Measurements from ENCODE around the gene RGPD8.
"Not testable (repeated sequence)": the region's sequence is repeated elsewhere in the genome, so short reads cannot be mapped to it uniquely, and the experiment has no call there.

The RGPD8 gene

GRCh38 chr2:112433480-112433879 lies at the start of gene RGPD8:
Gene RGPD8 (minus strand): TSS chr2:112433645. CDS start chr2:112433453, 192 bp downstream.
- peak; percentile 86 for DNase-seq (ENCODE audit: low spot score)

- no peak for DNase-seq (ENCODE audit: low spot score)
These were observed 49.6 kb upstream of the RGPD8 start for GRCh38 chr2:112483042-112483473.

- peak; percentile 64 for DNase-seq (ENCODE audit: low spot score)
These were observed 49.0 kb upstream of the RGPD8 start for GRCh38 chr2:112482309-112483041.

- DNase-seq (ENCODE audit: low spot score) = peak; percentile 80
These were observed 48.2 kb upstream of the RGPD8 start, which contains the start of gene TTL for GRCh38 chr2:112481528-112482233. Gene TTL (plus strand): TSS chr2:112482156. CDS start chr2:112482345, 189 bp downstream.

GRCh38 chr2:112481050-112481527 lies 47.6 kb upstream of the RGPD8 start:
- DNase-seq (ENCODE audit: low spot score) = peak; percentile 85

GRCh38 chr2:112480530-112481049 lies 47.1 kb upstream of the RGPD8 start:
- DNase-seq (ENCODE audit: low spot score) = no peak

GRCh38 chr2:112476434-112476833 lies 43.0 kb upstream of the RGPD8 start:
- DNase-seq (ENCODE audit: low spot score) = no peak

GRCh38 chr2:112474844-112475486 lies 41.5 kb upstream of the RGPD8 start:
- DNase-seq (ENCODE audit: low spot score) = no peak

GRCh38 chr2:112472547-112473263 lies 39.3 kb upstream of the RGPD8 start:
- no peak for DNase-seq (ENCODE audit: low spot score)

GRCh38 chr2:112465382-112465781 lies 31.9 kb upstream of the RGPD8 start:
- DNase-seq (ENCODE audit: low spot score) = no peak

- DNase-seq (ENCODE audit: low spot score) = no peak
These were observed 29.8 kb upstream of the RGPD8 start for GRCh38 chr2:112463256-112463655.

GRCh38 chr2:112462178-112462577 lies 28.7 kb upstream of the RGPD8 start:
- DNase-seq (ENCODE audit: low spot score) = no peak

- DNase-seq (ENCODE audit: low spot score) = no peak
These were observed 25.9 kb upstream of the RGPD8 start for GRCh38 chr2:112459372-112459771.

GRCh38 chr2:112454586-112454985 lies 21.1 kb upstream of the RGPD8 start:
- DNase-seq (ENCODE audit: low spot score) = no peak

- no peak for DNase-seq (ENCODE audit: low spot score)
These were observed 17.9 kb upstream of the RGPD8 start for GRCh38 chr2:112451317-112451716.

- DNase-seq (ENCODE audit: low spot score) = no peak
These were observed 16.4 kb upstream of the RGPD8 start for GRCh38 chr2:112449854-112450253.

GRCh38 chr2:112444256-112444655 lies 10.8 kb upstream of the RGPD8 start:
- DNase-seq (ENCODE audit: low spot score) = not testable (repeated sequence)

GRCh38 chr2:112438603-112439261 lies 5.3 kb upstream of the RGPD8 start:
- DNase-seq (ENCODE audit: low spot score) = not testable (repeated sequence)

GRCh38 chr2:112437405-112437831 lies 4.0 kb upstream of the RGPD8 start:
- not testable (repeated sequence) for DNase-seq (ENCODE audit: low spot score)

- DNase-seq (ENCODE audit: low spot score) = not testable (repeated sequence)
These were observed 3.5 kb upstream of the RGPD8 start for GRCh38 chr2:112436993-112437392.
